ENCODE data around the gene BRAP. TPM values are rescaled to one million over a fixed set of nuclear protein-coding genes. Genes with fewer than 3 reads are reported as not detected.
"Not testable (repeated sequence)": the region's sequence is repeated elsewhere in the genome, so short reads cannot be mapped to it uniquely, and the experiment has no call there.

Gene BRAP
- total and polyA plus RNA-seq, 2 donors: 10.6 to 18.8 TPM

GRCh38 chr12:111617841-111618240 lies 67.9 kb downstream of the BRAP start:
- 92% methylated on average over 10 of the region's 10 CpGs for WGBS
- H3K4me3 ChIP-seq (ENCODE audit: low read depth, low read length); H3K4me1 ChIP-seq (ENCODE audit: insufficient read depth); H3K36me3 ChIP-seq (ENCODE audit: insufficient read depth); DNase-seq (ENCODE audit: extremely low spot score); H3K27ac ChIP-seq (ENCODE audit: low read depth): not testable (repeated sequence)

GRCh38 chr12:111616177-111616623 lies 69.6 kb downstream of the BRAP start:
- DNase-seq (ENCODE audit: extremely low spot score): no peak
- Histone ChIP-seq H3K4me1 (ENCODE audit: insufficient read depth) (no peaks in the 10 kb centered on the region), H3K4me3 (ENCODE audit: low read depth, low read length) (no peak overlapping the region), H3K36me3 (ENCODE audit: insufficient read depth) (no peaks in the 10 kb centered on the region), H3K27ac (ENCODE audit: low read depth) (peak overlapping the region; percentile 64)
- WGBS: 49% methylated on average over 7 of the region's 7 CpGs

GRCh38 chr12:111607239-111607638 lies 78.5 kb downstream of the BRAP start:
- WGBS: 86% methylated on average over 3 of the region's 3 CpGs
- H3K4me3 ChIP-seq (ENCODE audit: low read depth, low read length): no peak overlapping the region

GRCh38 chr12:111606767-111607230 lies 79.0 kb downstream of the BRAP start:
- no peaks in the 10 kb centered on the region for H3K36me3 ChIP-seq (ENCODE audit: insufficient read depth)
- 72% methylated on average over 3 of the region's 3 CpGs for WGBS
- no peak overlapping the region for H3K4me3 ChIP-seq (ENCODE audit: low read depth, low read length)
- DNase-seq (ENCODE audit: extremely low spot score): no peak
- no peaks in the 10 kb centered on the region for H3K4me1 ChIP-seq (ENCODE audit: insufficient read depth)
- no peak overlapping the region for H3K27ac ChIP-seq (ENCODE audit: low read depth)

More at GRCh38 chr12:111607239-111607638, 78.5 kb downstream of the BRAP start:
- DNase-seq (ENCODE audit: extremely low spot score): no peak
- H3K27ac ChIP-seq (ENCODE audit: low read depth): no peak overlapping the region
- no peaks in the 10 kb centered on the region for H3K36me3 ChIP-seq (ENCODE audit: insufficient read depth)
- H3K4me1 ChIP-seq (ENCODE audit: insufficient read depth): no peaks in the 10 kb centered on the region

- H3K36me3 ChIP-seq (ENCODE audit: insufficient read depth): no peaks in the 10 kb centered on the region
- DNase-seq (ENCODE audit: extremely low spot score): no peak
- H3K4me1 ChIP-seq (ENCODE audit: insufficient read depth): no peaks in the 10 kb centered on the region
- no peak overlapping the region for H3K4me3 ChIP-seq (ENCODE audit: low read depth, low read length)
- no peak overlapping the region for H3K27ac ChIP-seq (ENCODE audit: low read depth)
- WGBS: 86% methylated on average over 7 of the region's 7 CpGs
These were observed 79.6 kb downstream of the BRAP start for GRCh38 chr12:111605911-111606766.

- not testable (repeated sequence) for H3K36me3 ChIP-seq (ENCODE audit: insufficient read depth); H3K4me1 ChIP-seq (ENCODE audit: insufficient read depth); H3K4me3 ChIP-seq (ENCODE audit: low read depth, low read length); DNase-seq (ENCODE audit: extremely low spot score); H3K27ac ChIP-seq (ENCODE audit: low read depth)
- 92% methylated on average over 11 of the region's 11 CpGs for WGBS
These were observed 82.9 kb downstream of the BRAP start for GRCh38 chr12:111602857-111603256.

- no peaks in the 10 kb centered on the region for H3K36me3 ChIP-seq (ENCODE audit: insufficient read depth)
- no peak overlapping the region for H3K4me3 ChIP-seq (ENCODE audit: low read depth, low read length)
- DNase-seq (ENCODE audit: extremely low spot score): no peak
- 89% methylated on average over 2 of the region's 2 CpGs for WGBS
- H3K27ac ChIP-seq (ENCODE audit: low read depth): no peak overlapping the region
- no peaks in the 10 kb centered on the region for H3K4me1 ChIP-seq (ENCODE audit: insufficient read depth)
These were observed 83.4 kb downstream of the BRAP start for GRCh38 chr12:111602348-111602747.

- WGBS: 96% methylated on average over 12 of the region's 12 CpGs
- not testable (repeated sequence) for H3K27ac ChIP-seq (ENCODE audit: low read depth)
These were observed 84.8 kb downstream of the BRAP start for GRCh38 chr12:111600986-111601385.

GRCh38 chr12:111600205-111600642 lies 85.5 kb downstream of the BRAP start:
- Histone ChIP-seq H3K4me1 (ENCODE audit: insufficient read depth) (no peaks in the 10 kb centered on the region), H3K36me3 (ENCODE audit: insufficient read depth) (no peaks in the 10 kb centered on the region), H3K27ac (ENCODE audit: low read depth) (no peak overlapping the region), H3K4me3 (ENCODE audit: low read depth, low read length) (peak overlapping the region; percentile 100)
- DNase-seq (ENCODE audit: extremely low spot score): no peak
- WGBS: 9% methylated on average over 5 of the region's 5 CpGs

More at GRCh38 chr12:111600986-111601385, 84.8 kb downstream of the BRAP start:
- not testable (repeated sequence) for H3K4me3 ChIP-seq (ENCODE audit: low read depth, low read length); H3K36me3 ChIP-seq (ENCODE audit: insufficient read depth); DNase-seq (ENCODE audit: extremely low spot score); H3K4me1 ChIP-seq (ENCODE audit: insufficient read depth)

- H3K4me3 ChIP-seq (ENCODE audit: low read depth, low read length): peak overlapping the region; percentile 100
- DNase-seq (ENCODE audit: extremely low spot score): peak; percentile 80
- WGBS: under 1% methylated on average over 56 of the region's 56 CpGs
- no peaks in the 10 kb centered on the region for H3K4me1 ChIP-seq (ENCODE audit: insufficient read depth)
- H3K36me3 ChIP-seq (ENCODE audit: insufficient read depth): no peaks in the 10 kb centered on the region
- H3K27ac ChIP-seq (ENCODE audit: low read depth): peak overlapping the region; percentile 96
These were observed 86.1 kb downstream of the BRAP start for GRCh38 chr12:111599453-111600204.

GRCh38 chr12:111598637-111599452 lies 86.9 kb downstream of the BRAP start, which contains the start of gene ATXN2:
TSS of gene ATXN2 (minus strand) at chr12:111599315. CDS start at chr12:111599034, 281 bp downstream.
- Histone ChIP-seq H3K36me3 (ENCODE audit: insufficient read depth) (no peaks in the 10 kb centered on the region), H3K4me1 (ENCODE audit: insufficient read depth) (no peaks in the 10 kb centered on the region), H3K27ac (ENCODE audit: low read depth) (peak within 1 kb of the TSS; percentile 96), H3K4me3 (ENCODE audit: low read depth, low read length) (peak within 1 kb of the TSS; percentile 100)
- WGBS: under 1% methylated on average over 117 of the region's 119 CpGs
- no peak for DNase-seq (ENCODE audit: extremely low spot score)

GRCh38 chr12:111597831-111598636 lies 87.7 kb downstream of the BRAP start:
- H3K27ac ChIP-seq (ENCODE audit: low read depth): peak overlapping the region; percentile 89
- H3K4me3 ChIP-seq (ENCODE audit: low read depth, low read length): peak overlapping the region; percentile 100
- DNase-seq (ENCODE audit: extremely low spot score): no peak
- H3K4me1 ChIP-seq (ENCODE audit: insufficient read depth): no peaks in the 10 kb centered on the region
- under 1% methylated on average over 67 of the region's 67 CpGs for WGBS
- H3K36me3 ChIP-seq (ENCODE audit: insufficient read depth): no peaks in the 10 kb centered on the region
